ENCODE results near the gene SNAP23. TPM values are rescaled to one million over a fixed set of nuclear protein-coding genes. Genes with fewer than 3 reads are reported as not detected.

The SNAP23 gene
- total RNA-seq, 1 experiment from 2014 or later: 31.2 TPM

DNA sequence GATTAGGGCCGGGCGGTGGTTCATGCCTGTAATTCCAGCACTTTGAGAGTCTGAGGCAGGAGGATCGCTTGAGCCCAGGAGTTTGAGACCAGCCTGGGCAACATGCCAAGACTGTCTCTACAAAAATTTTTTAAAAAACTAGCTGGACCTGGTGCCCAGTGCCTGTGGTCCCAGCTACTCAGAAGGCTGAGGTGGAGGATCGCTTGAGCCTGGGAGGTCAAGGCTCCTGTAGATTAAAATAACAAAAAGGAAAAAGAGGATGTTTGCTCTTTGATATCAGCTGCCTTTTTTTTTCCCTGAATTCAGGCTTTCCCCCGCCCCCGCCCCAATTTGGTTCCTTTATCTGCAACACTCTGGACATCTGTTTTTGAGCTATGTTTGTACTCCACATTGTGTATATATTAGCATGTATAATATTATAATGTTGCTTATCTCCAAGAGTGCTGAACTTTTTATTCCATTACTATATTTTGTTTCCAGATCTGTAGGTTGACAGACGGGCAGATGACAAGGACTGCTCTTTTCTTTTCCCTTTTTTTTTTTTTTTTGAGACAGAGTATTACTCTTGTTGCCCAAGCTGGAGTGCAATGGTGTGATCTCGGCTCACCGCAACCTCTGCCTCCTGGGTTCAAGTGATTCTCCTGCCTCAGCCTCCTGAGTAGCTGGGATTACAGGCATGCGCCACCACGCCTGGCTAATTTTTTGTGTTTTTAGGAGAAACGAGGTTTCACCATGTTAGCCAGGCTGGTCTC lies 4.6 kb downstream of the SNAP23 start (continued):
- TF ChIP-seq, protein P1, sequence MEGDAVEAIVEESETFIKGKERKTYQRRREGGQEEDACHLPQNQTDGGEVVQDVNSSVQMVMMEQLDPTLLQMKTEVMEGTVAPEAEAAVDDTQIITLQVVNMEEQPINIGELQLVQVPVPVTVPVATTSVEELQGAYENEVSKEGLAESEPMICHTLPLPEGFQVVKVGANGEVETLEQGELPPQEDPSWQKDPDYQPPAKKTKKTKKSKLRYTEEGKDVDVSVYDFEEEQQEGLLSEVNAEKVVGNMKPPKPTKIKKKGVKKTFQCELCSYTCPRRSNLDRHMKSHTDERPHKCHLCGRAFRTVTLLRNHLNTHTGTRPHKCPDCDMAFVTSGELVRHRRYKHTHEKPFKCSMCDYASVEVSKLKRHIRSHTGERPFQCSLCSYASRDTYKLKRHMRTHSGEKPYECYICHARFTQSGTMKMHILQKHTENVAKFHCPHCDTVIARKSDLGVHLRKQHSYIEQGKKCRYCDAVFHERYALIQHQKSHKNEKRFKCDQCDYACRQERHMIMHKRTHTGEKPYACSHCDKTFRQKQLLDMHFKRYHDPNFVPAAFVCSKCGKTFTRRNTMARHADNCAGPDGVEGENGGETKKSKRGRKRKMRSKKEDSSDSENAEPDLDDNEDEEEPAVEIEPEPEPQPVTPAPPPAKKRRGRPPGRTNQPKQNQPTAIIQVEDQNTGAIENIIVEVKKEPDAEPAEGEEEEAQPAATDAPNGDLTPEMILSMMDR (IDR thresholded peaks at IDR 0.05 in 2 of 3, conservative IDR thresholded peaks at IDR 0.05 in 1 of 3; ENCODE audit: borderline replicate concordance in 1 of 3, insufficient read depth in 1 of 3, low read depth in 2 of 3, low read length in 2 of 3): no peak

DNA sequence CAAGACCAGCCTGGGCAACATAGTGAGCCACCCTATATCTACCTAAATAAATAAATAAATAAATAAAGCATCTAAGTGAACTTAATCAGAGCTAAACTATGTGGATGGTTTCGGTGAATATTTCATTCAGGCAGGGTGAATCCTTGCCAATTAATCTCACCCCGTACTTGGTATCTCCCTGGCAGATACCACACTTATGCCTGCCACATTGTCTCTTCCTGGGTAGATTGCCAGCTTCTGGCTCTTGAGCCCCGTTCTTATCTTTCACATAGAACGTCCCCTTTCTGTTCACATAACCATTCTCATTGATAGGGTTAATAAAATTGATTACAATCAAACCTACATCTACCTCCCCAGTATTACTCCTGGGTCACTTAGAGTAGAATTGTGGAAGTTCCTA lies 7.0 kb downstream of the SNAP23 start:
- TF ChIP-seq, protein P2, sequence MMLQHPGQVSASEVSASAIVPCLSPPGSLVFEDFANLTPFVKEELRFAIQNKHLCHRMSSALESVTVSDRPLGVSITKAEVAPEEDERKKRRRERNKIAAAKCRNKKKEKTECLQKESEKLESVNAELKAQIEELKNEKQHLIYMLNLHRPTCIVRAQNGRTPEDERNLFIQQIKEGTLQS (IDR thresholded peaks at IDR 0.05): no peak
- TF ChIP-seq RAD21 (IDR thresholded peaks at IDR 0.05; ENCODE audit: low read depth): no peak
- TF ChIP-seq EZH2 (IDR thresholded peaks at IDR 0.05): no peak
- no peak for TF ChIP-seq EZH2phosphoT487 (IDR thresholded peaks at IDR 0.05; ENCODE audit: borderline replicate concordance)
- no peak for TF ChIP-seq CEBPB (IDR thresholded peaks at IDR 0.05; ENCODE audit: low read depth)
- TF ChIP-seq FOSL1 (IDR thresholded peaks at IDR 0.05; ENCODE audit: low read depth): no peak
- no peak for TF ChIP-seq ELF1 (IDR thresholded peaks at IDR 0.05; ENCODE audit: borderline replicate concordance, low read depth)
- TF ChIP-seq JUND (IDR thresholded peaks at IDR 0.05): no peak
- TF ChIP-seq, protein P3, sequence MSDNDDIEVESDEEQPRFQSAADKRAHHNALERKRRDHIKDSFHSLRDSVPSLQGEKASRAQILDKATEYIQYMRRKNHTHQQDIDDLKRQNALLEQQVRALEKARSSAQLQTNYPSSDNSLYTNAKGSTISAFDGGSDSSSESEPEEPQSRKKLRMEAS (IDR thresholded peaks at IDR 0.05): no peak
- Histone ChIP-seq H3K79me2 (ENCODE audit: insufficient read depth, low read length) (peaks cover 14% of the 10 kb centered on the region; the same call in 1 of the 2 replicates), H2AFZ (ENCODE audit: low read depth, low read length, poor library complexity, severe bottlenecking) (no peak overlapping the region), H3K9me3 (ENCODE audit: control insufficient read depth in 1 of 2, insufficient read depth in 1 of 2, low read depth in 1 of 2, low read length in 2 of 2) (no peaks in the 10 kb centered on the region), H3K4me1 (ENCODE audit: control insufficient read depth in 1 of 2, insufficient read depth in 2 of 2, low read length in 2 of 2) (peaks cover 18 to 28% of the 10 kb centered on the region in 2 experiments), H3K4me3 (replicated peaks in 1 of 2; ENCODE audit: low read depth in 1 of 2, low read length in 2 of 2) (no peak overlapping the region), H4K20me1 (ENCODE audit: insufficient read depth) (no peaks in the 10 kb centered on the region), H3K36me3 (ENCODE audit: control insufficient read depth in 1 of 2, insufficient read depth in 2 of 2, low read length in 2 of 2) (no peaks in the 10 kb centered on the region), H3K9me2 (ENCODE audit: insufficient read depth) (no peaks in the 10 kb centered on the region), H3K4me2 (ENCODE audit: low read length) (no peak overlapping the region), H3K27ac (ENCODE audit: low read depth, low read length) (no peak overlapping the region), H3K9ac (ENCODE audit: low read length) (no peak overlapping the region), H3K27me3 (ENCODE audit: insufficient read depth, low read length) (no peaks in the 10 kb centered on the region)
- ATAC-seq (no peak), DNase-seq (ENCODE audit: low read depth, low spot score) (no peak)
- intact Hi-C loops (cut with micrococcal nuclease): no loop called here
- CTCF ChIA-PET: no interaction called here
- POLR2A ChIA-PET: interaction anchor here (0.7 kb wide), 1 partner anchor 38 kb away, joined by 4 read pairs; no protein-coding TSS in a partner anchor
- RAD21 ChIA-PET (ENCODE audit: low non-redundant PET in 1 of 2, low total read pairs in 2 of 2, uncharacterized antibody in 2 of 2, unreplicated experiment in 2 of 2): no interaction called here
- no TSS peak for BruUV-seq (replicated peaks)
